MM.1S (cell line): Measurements from ENCODE around the gene CALD1.

ENCODE experiments used
- DNase-seq: peaks from one replicate; pipeline ENCODE4 v3.0.0-alpha.2; 2015
- H2AFZ ChIP-seq: fragments of 300-600 bp; sonication (generic); 2 replicates; pipeline ENCODE4 v1.6.0; 2016; ENCODE audit warnings: antibody characterized with exemption, low read length
- H3F3A ChIP-seq: fragments of 300-600 bp; sonication (generic); 2 replicates; pipeline ENCODE4 v1.6.1; 2016; ENCODE audit warnings: mild to moderate bottlenecking, antibody characterized with exemption, low read length, moderate library complexity, mixed read lengths; ENCODE audit not compliant: insufficient read depth
- H3K27ac ChIP-seq: fragments of 300-600 bp; sonication (generic); 2 replicates; pipeline ENCODE4 v1.5.1; 2016; ENCODE audit warnings: mild to moderate bottlenecking, low read length
- H3K27me3 ChIP-seq: fragments of 300-600 bp; sonication (generic); replicated peaks from 2 replicates; pipeline ENCODE4 v1.6.0; 2016; ENCODE audit warnings: low read length; ENCODE audit not compliant: insufficient read depth
- H3K36me3 ChIP-seq: fragments of 300-600 bp; sonication (generic); replicated peaks from 2 replicates; pipeline ENCODE4 v1.6.1; 2016; ENCODE audit warnings: mild to moderate bottlenecking, low read length, mixed read lengths; ENCODE audit not compliant: insufficient read depth
- H3K4me1 ChIP-seq: fragments of 300-600 bp; sonication (generic); 2 replicates; pipeline ENCODE4 v1.6.1; 2016; ENCODE audit warnings: low read length, mixed read lengths
- H3K4me2 ChIP-seq: fragments of 300-600 bp; sonication (generic); 2 replicates; pipeline ENCODE4 v1.6.0; 2016; ENCODE audit warnings: low read depth, low read length
- H3K4me3 ChIP-seq: fragments of 300-600 bp; sonication (generic); 2 replicates; pipeline ENCODE4 v1.5.1; 2016; ENCODE audit warnings: low read length, mixed read lengths
- H3K79me2 ChIP-seq: fragments of 300-600 bp; sonication (generic); 2 replicates; pipeline ENCODE4 v1.6.1; 2016; ENCODE audit warnings: mixed run types, low read length, mixed read lengths
- H3K9ac ChIP-seq: fragments of 300-600 bp; sonication (generic); 2 replicates; pipeline ENCODE4 v1.6.1; 2016; ENCODE audit warnings: low read length, mixed read lengths
- H3K9me2 ChIP-seq: fragments of 300-600 bp; sonication (generic); replicated peaks from 2 replicates; pipeline ENCODE4 v1.6.1; 2016; ENCODE audit warnings: mild to moderate bottlenecking, low read length, mixed read lengths; ENCODE audit not compliant: insufficient read depth
- H3K9me3 ChIP-seq: fragments of 300-600 bp; sonication (generic); replicated peaks from 2 replicates; pipeline ENCODE4 v1.6.1; 2016; ENCODE audit warnings: mild to moderate bottlenecking, low read length, mixed read lengths; ENCODE audit not compliant: insufficient read depth
- H4K20me1 ChIP-seq: fragments of 300-600 bp; sonication (generic); 2 replicates; pipeline ENCODE4 v1.6.1; 2016; ENCODE audit warnings: mild to moderate bottlenecking, low read length, moderate library complexity, mixed read lengths; ENCODE audit not compliant: insufficient read depth
- EZH2 ChIP-seq: fragments of 300-600 bp; sonication (generic); optimal IDR thresholded peaks from 2 replicates; pipeline ENCODE3; 2017; ENCODE audit warnings: low read depth, mild to moderate bottlenecking, antibody characterized with exemption, low read length, mixed read lengths
- EZH2phosphoT487 ChIP-seq: fragments of 300-600 bp; sonication (generic); IDR thresholded peaks from 2 replicates; pipeline ENCODE4 v1.6.1; 2018; ENCODE audit warnings: antibody characterized with exemption, low read length
- TF ChIP-seq, protein P1 (sequence below): fragments of 300-600 bp; sonication (generic); IDR thresholded peaks from 2 replicates; pipeline ENCODE4 v1.5.1; 2016; ENCODE audit warnings: antibody characterized with exemption, low read length, mixed read lengths

CALD1 gene

DNA sequence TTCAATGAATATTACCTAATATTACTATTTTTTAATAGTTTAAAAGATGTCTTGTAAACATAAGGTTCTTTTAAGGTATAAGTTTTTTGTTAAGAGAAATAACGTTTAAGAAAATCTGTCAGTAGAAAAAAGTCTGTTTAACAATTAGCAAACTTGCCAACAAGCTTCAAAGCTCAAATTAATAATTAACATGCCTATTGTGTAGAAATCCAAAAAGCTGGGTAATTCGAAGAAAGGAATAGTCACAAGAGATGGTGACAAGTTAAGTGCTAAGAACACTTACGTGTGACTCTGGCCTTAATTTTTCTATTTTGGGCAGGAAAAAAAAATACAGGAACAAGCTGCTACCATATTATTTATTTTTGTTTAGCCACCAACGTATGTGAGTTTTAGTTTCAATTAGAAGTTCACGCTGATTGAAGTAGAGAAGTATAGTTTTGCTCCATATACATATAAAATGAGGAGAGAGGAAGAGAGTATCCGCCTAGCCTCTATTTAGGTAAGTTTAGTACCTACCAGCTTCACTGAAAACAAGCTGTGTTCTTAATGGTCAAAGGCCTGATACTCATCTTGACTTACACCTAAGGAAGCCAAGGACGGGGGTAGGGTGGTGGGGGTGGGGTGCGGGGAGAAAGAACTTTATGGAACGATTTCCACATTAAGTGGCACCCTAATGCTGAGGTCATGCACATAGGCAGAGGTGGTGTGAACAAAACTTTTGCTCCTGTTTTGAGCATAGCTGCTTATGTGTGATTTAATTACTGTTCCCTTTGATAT lies 163.4 kb downstream of the CALD1 start:
- Histone ChIP-seq H3K27me3 (no peaks in the 10 kb centered on the region), H4K20me1 (no peaks in the 10 kb centered on the region), H3K9ac (no peak overlapping the region), H3F3A (no peaks in the 10 kb centered on the region), H3K4me2 (no peak overlapping the region), H3K9me2 (no peaks in the 10 kb centered on the region), H3K27ac (no peak overlapping the region), H3K4me3 (no peak overlapping the region), H3K4me1 (no peaks in the 10 kb centered on the region), H2AFZ (no peak overlapping the region), H3K9me3 (no peaks in the 10 kb centered on the region), H3K36me3 (no peaks in the 10 kb centered on the region), H3K79me2 (no peaks in the 10 kb centered on the region)
- TF ChIP-seq, protein P1, sequence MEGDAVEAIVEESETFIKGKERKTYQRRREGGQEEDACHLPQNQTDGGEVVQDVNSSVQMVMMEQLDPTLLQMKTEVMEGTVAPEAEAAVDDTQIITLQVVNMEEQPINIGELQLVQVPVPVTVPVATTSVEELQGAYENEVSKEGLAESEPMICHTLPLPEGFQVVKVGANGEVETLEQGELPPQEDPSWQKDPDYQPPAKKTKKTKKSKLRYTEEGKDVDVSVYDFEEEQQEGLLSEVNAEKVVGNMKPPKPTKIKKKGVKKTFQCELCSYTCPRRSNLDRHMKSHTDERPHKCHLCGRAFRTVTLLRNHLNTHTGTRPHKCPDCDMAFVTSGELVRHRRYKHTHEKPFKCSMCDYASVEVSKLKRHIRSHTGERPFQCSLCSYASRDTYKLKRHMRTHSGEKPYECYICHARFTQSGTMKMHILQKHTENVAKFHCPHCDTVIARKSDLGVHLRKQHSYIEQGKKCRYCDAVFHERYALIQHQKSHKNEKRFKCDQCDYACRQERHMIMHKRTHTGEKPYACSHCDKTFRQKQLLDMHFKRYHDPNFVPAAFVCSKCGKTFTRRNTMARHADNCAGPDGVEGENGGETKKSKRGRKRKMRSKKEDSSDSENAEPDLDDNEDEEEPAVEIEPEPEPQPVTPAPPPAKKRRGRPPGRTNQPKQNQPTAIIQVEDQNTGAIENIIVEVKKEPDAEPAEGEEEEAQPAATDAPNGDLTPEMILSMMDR, result no peak
- TF ChIP-seq EZH2phosphoT487 (no peak), EZH2 (no peak)
- no peak for DNase-seq

DNA sequence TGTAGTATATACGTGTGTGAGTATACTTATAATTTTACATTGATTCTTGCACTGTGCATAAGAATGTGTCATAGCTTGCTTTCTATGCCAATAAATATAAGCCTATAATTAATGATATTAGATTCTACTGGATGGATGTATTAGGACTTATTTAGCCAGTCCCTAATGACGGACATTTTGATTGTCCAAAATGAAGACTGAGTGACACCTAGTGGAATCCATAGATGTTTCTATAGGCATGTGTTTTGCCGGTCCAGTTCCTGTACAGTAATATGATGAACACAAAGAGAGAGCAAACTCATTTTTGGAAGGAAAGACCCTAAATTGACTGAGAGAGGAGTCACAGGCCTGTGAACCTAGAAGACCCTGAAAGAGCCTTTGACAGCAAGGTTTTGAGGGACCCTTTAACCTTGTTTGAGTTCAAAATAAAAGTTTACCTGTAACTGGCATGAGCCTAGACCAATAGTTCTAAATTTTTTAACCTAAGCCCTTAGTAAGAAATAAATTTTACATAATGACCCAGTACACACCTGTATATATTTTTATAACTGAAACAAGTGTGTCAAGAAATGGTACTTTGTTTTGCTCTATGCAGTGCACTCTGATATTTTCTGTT lies 164.5 kb downstream of the CALD1 start:
- peak; percentile 55 for DNase-seq
- Histone ChIP-seq H3K9me2 (no peaks in the 10 kb centered on the region), H3K9ac (no peak overlapping the region), H3K4me3 (no peak overlapping the region), H3K27ac (no peak overlapping the region), H3K27me3 (no peaks in the 10 kb centered on the region), H3K4me2 (no peak overlapping the region), H3K9me3 (no peaks in the 10 kb centered on the region), H3K4me1 (no peaks in the 10 kb centered on the region), H3K36me3 (no peaks in the 10 kb centered on the region), H2AFZ (no peak overlapping the region), H3K79me2 (no peaks in the 10 kb centered on the region), H3F3A (no peaks in the 10 kb centered on the region), H4K20me1 (no peaks in the 10 kb centered on the region)
- TF ChIP-seq EZH2phosphoT487, result no peak
- TF ChIP-seq, protein P1, result peak; percentile 53
- no peak for TF ChIP-seq EZH2

DNA sequence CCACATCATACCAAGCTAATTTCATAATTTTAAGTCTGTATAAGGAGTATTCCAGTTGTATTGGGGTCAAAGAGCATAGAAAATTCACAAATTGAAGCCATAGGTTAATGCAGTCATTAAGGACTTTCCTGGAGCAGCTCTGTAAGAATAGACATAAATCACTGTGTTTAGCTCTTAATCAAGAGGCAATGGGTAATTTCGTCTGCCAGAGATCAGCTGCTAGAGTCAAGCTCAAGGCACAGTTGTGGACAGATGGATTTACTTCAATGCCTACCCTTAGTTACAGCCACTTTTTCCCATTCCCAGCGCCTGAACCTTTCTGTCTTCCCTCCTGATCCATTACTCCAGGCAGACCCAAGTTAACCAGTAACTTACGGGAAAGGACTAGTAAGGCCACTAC lies 166.3 kb downstream of the CALD1 start:
- no peak overlapping the region for H3K27ac ChIP-seq
- no peaks in the 10 kb centered on the region for H3F3A ChIP-seq
- H3K4me2 ChIP-seq, result no peak overlapping the region
- H3K9me2 ChIP-seq, result no peaks in the 10 kb centered on the region
- TF ChIP-seq EZH2, result no peak
- no peak for TF ChIP-seq EZH2phosphoT487
- TF ChIP-seq, protein P1, result no peak
- no peak overlapping the region for H3K9ac ChIP-seq
- no peak for DNase-seq
- H3K36me3 ChIP-seq, result no peaks in the 10 kb centered on the region
- H4K20me1 ChIP-seq, result no peaks in the 10 kb centered on the region
- H3K27me3 ChIP-seq, result no peaks in the 10 kb centered on the region
- no peak overlapping the region for H2AFZ ChIP-seq
- no peaks in the 10 kb centered on the region for H3K79me2 ChIP-seq
- no peaks in the 10 kb centered on the region for H3K4me1 ChIP-seq
- H3K9me3 ChIP-seq, result no peaks in the 10 kb centered on the region
- H3K4me3 ChIP-seq, result no peak overlapping the region
